HEK293 (cell line): ENCODE results near the gene U2SURP.

Source experiments
- CTCF ChIA-PET: fragments of 350-600 bp; formaldehyde crosslinking; extraction: SDS; loops from one replicate; lab custom pipeline; 2021; ENCODE audit warnings: antibody characterized with exemption; lab: Yijun Ruan, JAX
- POLR2A ChIA-PET: fragments of 300-600 bp; formaldehyde crosslinking; extraction: SDS; loops from one replicate; lab custom pipeline; 2020; ENCODE audit warnings: antibody characterized with exemption, inconsistent platforms; lab: Yijun Ruan, JAX
- H3K27ac ChIP-seq: fragments of 200-500 bp; sonication (Bioruptor generic); 2 replicates; pipeline ENCODE4 v1.5.1; 2014; ENCODE audit warnings: low read depth, low read length, control low read depth, inconsistent platforms; ENCODE audit errors: extremely low read depth
- H3K36me3 ChIP-seq, 2 experiments: fragments of 200-500 bp in 1 of 2; sonication (Bioruptor generic) in 1 of 2; 1 replicate in 1 of 2; 2 replicates in 1 of 2; pipeline ENCODE4 v1.5.1; 2014 to 2017; ENCODE audit warnings: inconsistent platforms in 2 of 2, low read length in 2 of 2; ENCODE audit not compliant: control insufficient read depth in 2 of 2, insufficient read depth in 1 of 2
- H3K4me1 ChIP-seq: fragments of 200-500 bp; sonication (Bioruptor generic); 2 replicates; pipeline ENCODE4 v1.5.1; 2014; ENCODE audit warnings: mild to moderate bottlenecking, low read length, inconsistent platforms; ENCODE audit not compliant: control insufficient read depth, insufficient read depth
- H3K4me3 ChIP-seq: 2 replicates; pipeline ENCODE4 v1.5.1; 2011; ENCODE audit warnings: low read depth, mild to moderate bottlenecking, control low read depth, low read length, moderate library complexity
- H3K9me3 ChIP-seq: fragments of 200-500 bp; sonication (Bioruptor generic); 2 replicates; pipeline ENCODE4 v1.5.1; 2014; ENCODE audit warnings: low read depth, low read length, inconsistent platforms; ENCODE audit not compliant: control insufficient read depth, insufficient read depth
- GLIS2 ChIP-seq: fragments of 450-650 bp; formaldehyde crosslinking; IDR thresholded peaks from 2 replicates; pipeline ENCODE4 v1.5.1; 2016; ENCODE audit warnings: missing biosample characterization, missing genetic modification characterization
- MEIS1 ChIP-seq: sonication (generic); formaldehyde crosslinking; IDR thresholded peaks from 2 replicates; pipeline ENCODE4 v1.8.1; 2022; ENCODE audit warnings: missing genetic modification reagents, mild to moderate bottlenecking, borderline replicate concordance
- MZF1 ChIP-seq: fragments of 450-650 bp; formaldehyde crosslinking; IDR thresholded peaks from 2 replicates; pipeline ENCODE4 v1.5.1; 2017; ENCODE audit warnings: missing biosample characterization, missing genetic modification characterization, borderline replicate concordance
- SCRT1 ChIP-seq: fragments of 450-650 bp; formaldehyde crosslinking; IDR thresholded peaks from 2 replicates; pipeline ENCODE4 v1.5.1; 2016; ENCODE audit warnings: missing biosample characterization, missing genetic modification characterization, borderline replicate concordance
- SCRT2 ChIP-seq: fragments of 450-650 bp; formaldehyde crosslinking; IDR thresholded peaks from 2 replicates; pipeline ENCODE4 v1.5.1; 2016; ENCODE audit warnings: missing biosample characterization, missing genetic modification characterization
- ZBTB17 ChIP-seq: fragments of 450-650 bp; formaldehyde crosslinking; IDR thresholded peaks from 2 replicates; pipeline ENCODE4 v1.5.1; 2016; ENCODE audit warnings: missing biosample characterization, missing genetic modification characterization
- ZBTB20 ChIP-seq: fragments of 450-650 bp; formaldehyde crosslinking; IDR thresholded peaks from 2 replicates; pipeline ENCODE4 v1.5.1; 2016; ENCODE audit warnings: missing biosample characterization, missing genetic modification characterization
- ZBTB8A ChIP-seq: fragments of 450-650 bp; formaldehyde crosslinking; IDR thresholded peaks from 2 replicates; pipeline ENCODE4 v1.5.1; 2016; ENCODE audit warnings: missing biosample characterization, missing genetic modification characterization
- ZNF202 ChIP-seq: fragments of 450-650 bp; formaldehyde crosslinking; IDR thresholded peaks from 2 replicates; pipeline ENCODE4 v1.5.1; 2016; ENCODE audit warnings: missing biosample characterization, missing genetic modification characterization, borderline replicate concordance
- ZNF335 ChIP-seq: fragments of 450-650 bp; formaldehyde crosslinking; conservative IDR thresholded peaks from 2 replicates; pipeline ENCODE4 v1.5.1; 2016; ENCODE audit warnings: missing biosample characterization, missing genetic modification characterization
- ZNF600 ChIP-seq: fragments of 450-650 bp; formaldehyde crosslinking; IDR thresholded peaks from 2 replicates; pipeline ENCODE4 v1.5.1; 2016; ENCODE audit warnings: missing biosample characterization, missing genetic modification characterization
- ZNF621 ChIP-seq: fragments of 450-650 bp; formaldehyde crosslinking; IDR thresholded peaks from 2 replicates; pipeline ENCODE4 v1.5.1; 2017; ENCODE audit warnings: missing biosample characterization, missing genetic modification characterization
- ZNF626 ChIP-seq: fragments of 450-650 bp; sonication (Bioruptor Pico); formaldehyde crosslinking; IDR thresholded peaks from 2 replicates; pipeline ENCODE4 v1.5.1; 2018; ENCODE audit warnings: missing biosample characterization, missing genetic modification characterization, inconsistent platforms
- TF ChIP-seq, protein P1 (sequence below): fragments of 450-650 bp; formaldehyde crosslinking; IDR thresholded peaks from 2 replicates; pipeline ENCODE4 v1.5.1; 2016; ENCODE audit warnings: missing biosample characterization, missing genetic modification characterization
- TF ChIP-seq, protein P2 (sequence below): fragments of 450-650 bp; formaldehyde crosslinking; IDR thresholded peaks from 2 replicates; pipeline ENCODE4 v1.5.1; 2016; ENCODE audit warnings: missing biosample characterization, missing genetic modification characterization
- TF ChIP-seq, protein P3 (sequence below): fragments of 450-650 bp; IDR thresholded peaks from 2 replicates; pipeline ENCODE4 v1.5.1; 2018; ENCODE audit warnings: missing biosample characterization, missing genetic modification characterization
- TF ChIP-seq, protein P4 (sequence below): fragments of 450-650 bp; formaldehyde crosslinking; IDR thresholded peaks from 2 replicates; pipeline ENCODE4 v1.5.1; 2016; ENCODE audit warnings: missing biosample characterization, missing genetic modification characterization
- TF ChIP-seq, protein P5 (sequence below): fragments of 450-650 bp; formaldehyde crosslinking; optimal IDR thresholded peaks from 2 replicates; pipeline ENCODE3; 2016; ENCODE audit warnings: missing biosample characterization, mild to moderate bottlenecking, missing genetic modification characterization

Gene U2SURP

DNA sequence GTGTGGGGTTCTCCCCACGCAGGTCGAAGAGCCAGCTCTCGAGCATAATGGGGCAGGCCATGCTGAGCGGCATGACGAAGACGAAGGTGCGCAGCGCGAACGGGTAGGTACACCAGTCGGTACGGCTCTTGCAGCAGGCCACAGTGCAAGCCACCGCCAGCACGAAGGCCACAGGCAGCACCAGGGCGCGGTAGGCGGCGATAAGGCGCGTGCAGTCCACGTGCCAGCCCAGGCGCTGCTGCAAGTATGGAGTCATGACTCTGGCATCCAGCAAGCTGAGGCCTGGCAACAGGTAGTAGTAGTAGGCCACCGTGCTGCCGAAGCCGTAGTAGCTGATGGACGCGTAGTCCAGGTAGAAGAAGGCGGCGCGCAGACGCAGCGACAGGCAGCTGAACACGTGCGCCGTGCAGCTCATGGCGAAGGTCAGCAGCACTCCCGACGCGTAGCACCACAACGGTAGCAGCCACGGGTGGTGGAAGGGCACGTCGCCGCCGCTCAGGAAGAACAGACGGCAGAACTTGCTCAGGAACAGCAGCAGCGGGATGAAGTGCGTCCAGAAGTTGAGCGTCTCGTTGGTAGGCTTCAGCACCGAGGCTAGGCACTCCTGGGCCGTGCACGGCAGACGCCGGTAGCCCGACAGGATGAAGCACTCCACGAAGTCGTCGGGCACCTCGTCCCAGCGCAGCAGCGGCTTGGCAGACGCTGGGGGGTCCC is 38.7 kb upstream of the U2SURP start:
- CTCF ChIA-PET: no interaction called here
- Histone ChIP-seq H3K27ac (peak overlapping the region; percentile 45; the same call in 1 of the 2 replicates), H3K4me1 (no peaks in the 10 kb centered on the region), H3K4me3 (peak overlapping the region; percentile 55)
- POLR2A ChIA-PET: no interaction called here
- TF ChIP-seq ZNF621 (no peak), ZNF202 (tag by site-specific recombination) (peak; percentile 10; the same call in 1 of the 2 replicates), ZNF626 (tag by site-specific recombination) (no peak), SCRT2 (tag by site-specific recombination) (peak; percentile 97), ZBTB8A (peak; percentile 33; the same call in 1 of the 2 replicates), GLIS2 (tag by site-specific recombination) (peak; percentile 44; the same call in 1 of the 2 replicates), ZNF600 (tag by site-specific recombination) (peak; percentile 61), ZBTB20 (peak; percentile 52), MZF1 (tag by site-specific recombination) (no peak), MEIS1 (CRISPR knock-in tag) (no peak), ZBTB17 (tag by site-specific recombination) (no peak), ZNF335 (tag by site-specific recombination) (peak; percentile 59), SCRT1 (tag by site-specific recombination) (peak; percentile 77)
- TF ChIP-seq, protein P1, sequence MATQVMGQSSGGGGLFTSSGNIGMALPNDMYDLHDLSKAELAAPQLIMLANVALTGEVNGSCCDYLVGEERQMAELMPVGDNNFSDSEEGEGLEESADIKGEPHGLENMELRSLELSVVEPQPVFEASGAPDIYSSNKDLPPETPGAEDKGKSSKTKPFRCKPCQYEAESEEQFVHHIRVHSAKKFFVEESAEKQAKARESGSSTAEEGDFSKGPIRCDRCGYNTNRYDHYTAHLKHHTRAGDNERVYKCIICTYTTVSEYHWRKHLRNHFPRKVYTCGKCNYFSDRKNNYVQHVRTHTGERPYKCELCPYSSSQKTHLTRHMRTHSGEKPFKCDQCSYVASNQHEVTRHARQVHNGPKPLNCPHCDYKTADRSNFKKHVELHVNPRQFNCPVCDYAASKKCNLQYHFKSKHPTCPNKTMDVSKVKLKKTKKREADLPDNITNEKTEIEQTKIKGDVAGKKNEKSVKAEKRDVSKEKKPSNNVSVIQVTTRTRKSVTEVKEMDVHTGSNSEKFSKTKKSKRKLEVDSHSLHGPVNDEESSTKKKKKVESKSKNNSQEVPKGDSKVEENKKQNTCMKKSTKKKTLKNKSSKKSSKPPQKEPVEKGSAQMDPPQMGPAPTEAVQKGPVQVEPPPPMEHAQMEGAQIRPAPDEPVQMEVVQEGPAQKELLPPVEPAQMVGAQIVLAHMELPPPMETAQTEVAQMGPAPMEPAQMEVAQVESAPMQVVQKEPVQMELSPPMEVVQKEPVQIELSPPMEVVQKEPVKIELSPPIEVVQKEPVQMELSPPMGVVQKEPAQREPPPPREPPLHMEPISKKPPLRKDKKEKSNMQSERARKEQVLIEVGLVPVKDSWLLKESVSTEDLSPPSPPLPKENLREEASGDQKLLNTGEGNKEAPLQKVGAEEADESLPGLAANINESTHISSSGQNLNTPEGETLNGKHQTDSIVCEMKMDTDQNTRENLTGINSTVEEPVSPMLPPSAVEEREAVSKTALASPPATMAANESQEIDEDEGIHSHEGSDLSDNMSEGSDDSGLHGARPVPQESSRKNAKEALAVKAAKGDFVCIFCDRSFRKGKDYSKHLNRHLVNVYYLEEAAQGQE: peak; percentile 54; the same call in 1 of the 2 replicates
- TF ChIP-seq, protein P2, sequence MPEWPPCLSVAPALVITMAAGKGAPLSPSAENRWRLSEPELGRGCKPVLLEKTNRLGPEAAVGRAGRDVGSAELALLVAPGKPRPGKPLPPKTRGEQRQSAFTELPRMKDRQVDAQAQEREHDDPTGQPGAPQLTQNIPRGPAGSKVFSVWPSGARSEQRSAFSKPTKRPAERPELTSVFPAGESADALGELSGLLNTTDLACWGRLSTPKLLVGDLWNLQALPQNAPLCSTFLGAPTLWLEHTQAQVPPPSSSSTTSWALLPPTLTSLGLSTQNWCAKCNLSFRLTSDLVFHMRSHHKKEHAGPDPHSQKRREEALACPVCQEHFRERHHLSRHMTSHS (tag by site-specific recombination): no peak
- TF ChIP-seq, protein P3, sequence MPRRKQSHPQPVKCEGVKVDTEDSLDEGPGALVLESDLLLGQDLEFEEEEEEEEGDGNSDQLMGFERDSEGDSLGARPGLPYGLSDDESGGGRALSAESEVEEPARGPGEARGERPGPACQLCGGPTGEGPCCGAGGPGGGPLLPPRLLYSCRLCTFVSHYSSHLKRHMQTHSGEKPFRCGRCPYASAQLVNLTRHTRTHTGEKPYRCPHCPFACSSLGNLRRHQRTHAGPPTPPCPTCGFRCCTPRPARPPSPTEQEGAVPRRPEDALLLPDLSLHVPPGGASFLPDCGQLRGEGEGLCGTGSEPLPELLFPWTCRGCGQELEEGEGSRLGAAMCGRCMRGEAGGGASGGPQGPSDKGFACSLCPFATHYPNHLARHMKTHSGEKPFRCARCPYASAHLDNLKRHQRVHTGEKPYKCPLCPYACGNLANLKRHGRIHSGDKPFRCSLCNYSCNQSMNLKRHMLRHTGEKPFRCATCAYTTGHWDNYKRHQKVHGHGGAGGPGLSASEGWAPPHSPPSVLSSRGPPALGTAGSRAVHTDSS (tag by site-specific recombination): peak; percentile 37; the same call in 1 of the 2 replicates
- TF ChIP-seq, protein P4, sequence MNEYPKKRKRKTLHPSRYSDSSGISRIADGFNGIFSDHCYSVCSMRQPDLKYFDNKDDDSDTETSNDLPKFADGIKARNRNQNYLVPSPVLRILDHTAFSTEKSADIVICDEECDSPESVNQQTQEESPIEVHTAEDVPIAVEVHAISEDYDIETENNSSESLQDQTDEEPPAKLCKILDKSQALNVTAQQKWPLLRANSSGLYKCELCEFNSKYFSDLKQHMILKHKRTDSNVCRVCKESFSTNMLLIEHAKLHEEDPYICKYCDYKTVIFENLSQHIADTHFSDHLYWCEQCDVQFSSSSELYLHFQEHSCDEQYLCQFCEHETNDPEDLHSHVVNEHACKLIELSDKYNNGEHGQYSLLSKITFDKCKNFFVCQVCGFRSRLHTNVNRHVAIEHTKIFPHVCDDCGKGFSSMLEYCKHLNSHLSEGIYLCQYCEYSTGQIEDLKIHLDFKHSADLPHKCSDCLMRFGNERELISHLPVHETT (tag by site-specific recombination): no peak
- TF ChIP-seq, protein P5, sequence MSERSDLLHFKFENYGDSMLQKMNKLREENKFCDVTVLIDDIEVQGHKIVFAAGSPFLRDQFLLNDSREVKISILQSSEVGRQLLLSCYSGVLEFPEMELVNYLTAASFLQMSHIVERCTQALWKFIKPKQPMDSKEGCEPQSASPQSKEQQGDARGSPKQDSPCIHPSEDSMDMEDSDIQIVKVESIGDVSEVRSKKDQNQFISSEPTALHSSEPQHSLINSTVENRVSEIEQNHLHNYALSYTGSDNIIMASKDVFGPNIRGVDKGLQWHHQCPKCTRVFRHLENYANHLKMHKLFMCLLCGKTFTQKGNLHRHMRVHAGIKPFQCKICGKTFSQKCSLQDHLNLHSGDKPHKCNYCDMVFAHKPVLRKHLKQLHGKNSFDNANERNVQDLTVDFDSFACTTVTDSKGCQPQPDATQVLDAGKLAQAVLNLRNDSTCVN (tag by site-specific recombination): peak; percentile 10
- TF ChIP-seq, all 188 proteins: peak for 11
- H3K9me3 ChIP-seq: no peaks in the 10 kb centered on the region
- H3K36me3 ChIP-seq: no peaks in the 10 kb centered on the region
